Ureter (tissue), 1 donor: Measurements from ENCODE around the gene IGFBP5. TPM values are rescaled to one million over a fixed set of nuclear protein-coding genes. Genes with fewer than 3 reads are reported as not detected.

Experiments used
- total RNA-seq: library from RNA; stranded (reverse); gene quantifications from one replicate; pipeline ENCODE4 v1.2.4, GENCODE V29; 2023
- donor health status: DM: yes; HTN: yes; CAD: no.

The IGFBP5 gene
- total RNA-seq, 1 donor from 2014 or later: 697 TPM

Other genes starting within 250 kb of the IGFBP5 start
- gene RPL37A, start 196.7 kb downstream of the IGFBP5 start, total RNA-seq: 2,809 TPM
- 210 TPM for gene IGFBP2, start 62.1 kb downstream of the IGFBP5 start, total RNA-seq
- not detected for gene TNP1, start 164.5 kb upstream of the IGFBP5 start, total RNA-seq